GM19455 (cell line): ENCODE data around the gene ABCB1.
"Not testable (repeated sequence)": the region's sequence is repeated elsewhere in the genome, so short reads cannot be mapped to it uniquely, and the experiment has no call there.

ENCODE experiments used
- ATAC-seq: cut with Tn5 transposase; IDR thresholded peaks from one replicate; pipeline ENCODE4 v1.9.1; 2021; ENCODE audit not compliant: unreplicated experiment

Gene ABCB1

DNA sequence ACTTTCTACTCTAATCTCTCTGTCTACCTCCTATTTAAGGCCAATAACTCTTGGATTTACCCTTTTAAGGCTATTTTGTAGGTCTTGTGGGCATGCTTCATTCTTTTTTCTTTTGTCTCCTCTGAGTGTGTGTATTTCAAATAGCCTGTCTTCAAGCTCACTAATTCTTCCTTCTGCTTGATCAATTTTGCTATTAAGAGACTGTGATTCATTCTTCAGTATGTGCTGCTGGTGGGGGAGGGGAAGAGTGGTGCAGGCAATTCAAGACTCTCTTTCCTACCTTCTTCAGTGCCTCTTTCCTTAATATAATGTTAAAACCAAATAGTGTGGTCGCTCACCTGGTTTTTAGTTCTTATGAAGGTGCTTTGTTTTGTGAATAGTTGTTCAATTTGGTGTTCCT is 20.0 kb downstream of the ABCB1 start:
- no peak for ATAC-seq

DNA sequence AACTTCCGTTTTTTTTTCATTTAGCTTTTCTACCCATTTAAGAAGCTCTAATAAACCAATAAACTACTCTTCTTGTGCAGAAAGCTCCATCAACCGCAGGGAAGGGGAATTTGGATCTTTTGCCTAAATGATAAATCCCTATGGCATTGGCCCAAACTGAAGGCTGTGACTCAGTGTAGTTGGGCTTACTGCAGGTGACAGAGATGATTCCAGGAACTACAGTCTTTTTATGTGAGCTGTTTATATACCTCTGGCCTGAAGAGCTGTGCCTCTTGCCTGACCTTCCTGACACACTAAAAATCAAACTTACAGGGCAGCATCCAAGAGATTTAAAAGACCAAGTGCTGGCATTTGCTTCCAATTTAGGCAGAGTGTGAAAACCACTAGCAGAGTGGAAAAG is 25.2 kb downstream of the ABCB1 start:
- no peak for ATAC-seq

DNA sequence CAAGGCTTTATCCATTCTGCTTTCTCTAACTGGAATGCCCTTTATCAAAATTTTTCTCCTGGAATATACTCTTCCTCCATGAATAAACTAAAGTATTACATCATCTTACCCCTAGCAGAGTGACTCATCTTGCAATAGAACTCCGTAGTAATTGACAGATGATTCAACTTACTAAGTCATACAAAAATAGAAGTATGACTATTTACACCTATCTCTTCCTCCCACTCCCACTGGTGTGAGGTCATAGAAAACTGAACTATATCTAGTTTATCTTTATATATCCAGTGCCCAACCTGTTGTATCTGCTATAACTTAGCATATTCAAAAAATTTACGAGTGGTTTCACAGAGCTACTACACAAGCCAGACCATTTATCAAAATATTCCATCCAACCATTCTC is 26.1 kb downstream of the ABCB1 start:
- ATAC-seq, result no peak

DNA sequence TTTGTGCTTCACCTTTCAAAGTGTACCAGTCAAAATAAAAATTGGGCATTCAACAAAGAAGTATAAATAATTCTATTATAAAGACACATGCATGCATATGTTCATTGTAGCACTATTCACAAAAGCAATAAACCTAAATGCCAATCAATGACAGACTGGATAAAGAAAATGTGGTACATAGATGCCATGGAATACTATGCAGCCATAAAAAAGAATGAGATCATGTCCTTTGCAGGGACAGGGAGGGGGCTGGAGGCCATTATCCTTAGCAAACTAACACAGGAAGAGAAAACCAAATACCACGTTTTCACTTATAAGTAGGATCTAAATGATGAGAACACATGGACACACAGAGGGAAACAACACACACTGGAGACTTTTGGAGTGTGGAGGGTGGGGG is 28.2 kb downstream of the ABCB1 start:
- not testable (repeated sequence) for ATAC-seq

DNA sequence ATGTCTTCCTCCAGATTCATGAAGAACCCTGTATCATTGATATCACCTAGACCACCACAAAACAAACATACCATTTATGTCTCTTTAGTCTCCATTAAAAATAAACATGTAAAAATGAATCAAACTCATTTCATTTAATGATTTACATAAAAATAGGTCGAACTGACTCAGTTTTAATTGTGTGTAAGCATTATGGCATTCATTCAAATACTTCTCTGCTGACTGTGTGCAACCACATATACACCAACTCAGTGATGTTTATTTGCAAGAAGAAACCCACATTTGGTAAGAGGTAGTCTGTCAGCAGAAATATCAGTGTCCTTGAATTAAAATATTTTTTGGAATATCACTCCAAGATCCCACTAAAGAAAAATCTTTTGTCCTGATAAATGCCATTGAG is 30.5 kb downstream of the ABCB1 start:
- ATAC-seq, result no peak

DNA sequence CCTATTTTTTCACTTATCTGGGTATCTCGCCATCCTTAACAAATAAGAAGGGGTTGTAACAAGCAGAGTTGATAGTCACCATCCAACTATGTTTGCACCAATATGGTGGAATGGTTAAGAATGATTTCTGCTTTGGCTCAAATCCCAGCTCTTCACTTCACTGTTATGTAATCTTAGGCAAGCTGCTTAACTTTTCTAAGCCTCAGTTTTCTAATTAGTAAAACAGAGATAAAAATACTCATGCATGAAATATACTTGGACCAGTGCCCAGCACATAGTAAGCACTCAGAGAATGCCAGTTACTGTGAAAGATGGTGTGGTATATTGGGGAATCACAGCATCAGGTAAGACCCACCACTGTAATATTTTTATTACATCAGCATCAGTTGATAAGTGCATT is 33.6 kb downstream of the ABCB1 start:
- no peak for ATAC-seq

DNA sequence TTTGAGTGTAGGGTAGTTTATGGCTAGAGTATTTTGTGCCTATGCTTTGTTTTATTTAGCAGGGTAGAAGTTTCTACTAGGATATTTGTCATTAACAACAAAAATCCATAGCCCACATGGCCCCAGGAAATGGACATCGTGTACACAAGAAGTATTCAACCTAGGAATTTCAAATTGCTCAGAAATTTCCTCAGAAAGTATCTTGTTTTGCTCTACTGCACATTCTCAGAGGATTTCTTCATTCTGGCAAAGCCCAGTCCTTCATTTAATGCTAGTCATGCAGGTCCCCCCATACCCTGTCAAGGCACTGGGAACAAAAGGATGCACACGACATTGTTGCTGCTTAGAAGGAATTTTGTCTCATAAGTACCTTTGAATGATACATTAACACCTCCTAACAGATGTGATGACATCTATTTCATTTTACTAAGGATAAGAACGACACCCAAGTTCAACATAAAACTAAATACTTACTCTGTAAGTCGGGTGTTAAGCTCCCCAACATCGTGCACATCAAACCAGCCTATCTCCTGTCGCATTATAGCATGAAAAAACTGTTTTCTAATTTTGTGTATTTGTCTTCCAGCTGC is 34.3 kb downstream of the ABCB1 start:
- ATAC-seq, result no peak

DNA sequence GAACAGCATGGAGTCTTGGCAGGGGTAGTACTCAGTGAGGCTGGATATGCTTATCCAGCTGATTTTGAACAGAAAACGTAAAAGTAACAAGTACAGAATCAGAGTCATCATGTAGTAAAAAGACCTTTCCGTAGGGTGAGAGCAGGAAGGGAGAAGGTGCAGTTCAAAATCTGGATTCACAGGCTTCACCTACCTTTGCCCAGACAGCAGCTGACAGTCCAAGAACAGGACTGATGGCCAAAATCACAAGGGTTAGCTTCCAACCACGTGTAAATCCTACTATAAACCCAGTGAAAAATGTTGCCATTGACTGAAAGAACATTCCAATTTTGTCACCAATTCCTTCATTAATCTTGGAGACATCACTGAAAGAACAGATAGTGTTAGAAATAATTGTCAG is 34.8 kb downstream of the ABCB1 start:
- no peak for ATAC-seq

DNA sequence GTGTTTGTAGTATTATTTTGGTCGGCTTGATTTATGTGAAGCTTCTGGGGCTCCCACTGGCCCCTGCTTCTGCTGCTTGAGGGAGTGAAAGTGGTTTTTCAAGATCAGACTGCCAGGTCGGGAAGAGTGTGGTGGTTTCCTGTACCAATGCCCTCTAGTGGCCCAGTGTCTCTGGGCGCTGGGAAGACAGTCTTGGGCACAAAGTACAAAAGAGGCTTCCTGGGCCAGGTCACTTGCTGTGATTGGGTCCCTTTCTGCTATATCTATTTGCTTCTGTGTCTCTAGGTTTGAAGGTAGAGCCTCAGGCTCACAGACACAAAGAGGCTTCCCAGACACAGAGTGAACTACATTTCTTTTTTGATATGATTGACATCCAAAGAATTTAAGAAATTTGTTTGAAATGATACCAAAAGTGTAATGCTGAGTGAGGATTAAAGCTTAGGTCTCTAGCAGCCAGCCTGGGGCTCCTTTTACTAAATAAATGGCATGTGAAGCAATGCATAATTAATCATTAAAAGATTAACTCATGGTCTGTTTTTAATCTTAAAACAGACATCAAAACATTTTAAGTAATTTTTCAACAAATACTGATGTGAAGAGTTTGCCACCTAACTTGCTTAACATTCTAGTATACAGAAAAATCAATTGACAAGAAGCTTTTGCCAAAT is 36.3 kb downstream of the ABCB1 start:
- ATAC-seq, result no peak

DNA sequence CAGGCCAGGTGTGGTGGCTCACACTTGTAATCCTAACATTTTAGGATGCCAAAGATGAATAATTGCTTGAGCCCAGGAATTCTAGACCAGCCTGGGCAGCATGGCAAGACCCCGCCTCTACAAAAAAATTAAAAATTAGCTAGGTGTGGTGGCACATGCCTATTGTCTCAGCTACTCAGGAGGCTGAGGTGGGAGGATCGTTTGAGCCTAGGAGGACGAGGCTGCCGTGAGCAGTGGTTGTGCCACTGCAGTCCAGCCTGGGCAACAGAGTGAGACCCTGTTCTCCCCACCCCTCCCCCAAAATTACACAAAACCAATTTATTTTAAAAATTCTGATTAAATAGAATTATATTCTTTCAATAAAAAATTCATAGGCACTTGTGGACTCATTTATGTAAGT is 39.0 kb downstream of the ABCB1 start:
- no peak for ATAC-seq

DNA sequence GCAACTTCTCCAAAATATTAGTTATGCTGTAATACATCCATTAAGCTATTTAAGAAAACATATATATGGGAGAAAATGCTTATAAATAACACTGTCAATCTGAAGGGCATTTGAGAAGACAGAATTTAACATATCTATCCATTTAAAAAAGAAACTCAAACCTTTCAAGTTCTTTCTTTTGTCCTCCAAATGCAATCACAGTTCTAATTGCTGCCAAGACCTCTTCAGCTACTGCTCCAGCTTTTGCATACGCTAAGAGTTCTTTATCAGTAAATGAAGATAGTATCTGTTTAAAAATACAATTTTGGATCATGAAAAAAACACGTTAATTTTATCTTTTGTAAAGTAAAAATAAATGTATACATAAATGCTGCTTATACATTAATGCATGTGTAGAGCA is 39.6 kb downstream of the ABCB1 start:
- no peak for ATAC-seq

DNA sequence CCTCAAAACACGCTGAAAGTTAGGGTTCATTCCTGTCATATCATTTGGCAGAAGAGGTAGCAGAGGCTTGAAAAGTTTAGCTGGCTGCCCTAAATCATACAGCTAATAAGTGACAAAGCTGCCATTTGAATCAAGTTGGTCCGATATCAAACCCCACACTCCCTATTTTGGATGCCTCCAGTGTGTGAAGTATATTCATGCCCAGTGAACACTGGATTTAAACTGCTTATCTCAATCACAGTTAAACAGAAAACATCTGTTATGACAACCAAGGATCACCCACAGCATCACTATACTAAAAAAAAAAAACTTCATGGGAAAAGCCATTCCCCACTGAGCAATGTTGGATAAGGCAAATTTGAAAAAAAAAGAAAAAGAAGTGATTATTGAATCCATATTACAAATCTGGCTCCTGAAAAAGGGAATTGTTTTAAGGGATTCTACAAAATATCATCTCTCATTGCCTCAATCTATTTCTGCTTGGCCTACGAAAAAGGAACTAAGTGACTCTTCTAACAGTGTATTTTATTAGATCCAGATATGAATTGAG is 48.3 kb downstream of the ABCB1 start:
- no peak for ATAC-seq

DNA sequence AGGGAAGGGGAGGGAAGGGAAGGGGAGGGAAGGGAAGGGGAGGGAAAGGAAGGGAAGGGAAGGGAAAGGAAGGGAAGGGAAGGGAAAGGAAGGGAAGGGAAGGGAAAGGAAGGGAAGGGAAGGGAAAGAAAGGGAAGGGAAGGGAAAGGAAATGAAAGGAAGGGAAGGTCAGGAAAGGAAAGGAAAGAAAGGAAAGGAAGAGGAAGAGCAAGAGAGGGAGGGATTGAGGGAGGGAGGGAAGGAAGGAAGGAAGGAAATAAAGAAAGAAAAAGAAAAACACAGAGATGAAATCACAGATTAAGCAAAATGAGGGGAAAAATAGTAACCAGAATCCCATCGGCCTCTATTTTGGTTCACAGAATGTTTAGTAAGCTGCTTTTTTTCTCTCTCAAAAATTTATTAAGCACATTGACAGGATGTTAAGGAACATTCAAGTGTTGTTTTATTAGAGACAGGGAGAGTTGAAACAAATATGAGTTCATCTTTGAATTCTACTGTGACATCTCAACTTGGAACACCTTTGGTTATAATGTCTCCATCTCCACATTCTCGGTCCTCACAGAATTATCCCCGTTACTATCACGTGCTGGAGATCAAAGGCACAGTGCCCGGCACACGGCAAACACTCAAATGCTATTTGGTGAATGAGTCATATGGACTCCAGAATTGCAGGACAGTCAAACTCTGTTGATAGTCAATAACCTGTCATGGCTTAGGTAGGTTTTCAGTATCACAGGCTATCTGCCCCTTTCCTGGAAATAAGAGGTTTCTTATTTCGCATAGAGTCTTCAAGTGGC is 52.4 kb downstream of the ABCB1 start:
- ATAC-seq, result no peak

DNA sequence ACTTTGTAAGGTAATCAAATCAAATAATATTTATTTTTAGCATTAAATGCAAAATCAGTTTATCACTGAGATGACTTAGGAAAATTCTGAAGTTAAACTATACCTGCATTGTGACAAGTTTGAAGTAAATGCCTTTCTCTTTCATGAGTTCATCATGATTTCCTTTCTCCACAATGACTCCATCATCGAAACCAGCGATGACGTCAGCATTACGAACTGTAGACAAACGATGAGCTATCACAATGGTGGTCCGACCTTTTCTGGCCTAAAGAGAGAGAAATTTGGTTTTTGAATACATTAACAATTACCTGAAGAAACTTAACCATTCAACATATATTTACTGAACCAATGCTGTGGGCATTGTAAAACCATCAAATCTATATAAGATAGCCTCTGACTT is 54.9 kb downstream of the ABCB1 start:
- no peak for ATAC-seq

DNA sequence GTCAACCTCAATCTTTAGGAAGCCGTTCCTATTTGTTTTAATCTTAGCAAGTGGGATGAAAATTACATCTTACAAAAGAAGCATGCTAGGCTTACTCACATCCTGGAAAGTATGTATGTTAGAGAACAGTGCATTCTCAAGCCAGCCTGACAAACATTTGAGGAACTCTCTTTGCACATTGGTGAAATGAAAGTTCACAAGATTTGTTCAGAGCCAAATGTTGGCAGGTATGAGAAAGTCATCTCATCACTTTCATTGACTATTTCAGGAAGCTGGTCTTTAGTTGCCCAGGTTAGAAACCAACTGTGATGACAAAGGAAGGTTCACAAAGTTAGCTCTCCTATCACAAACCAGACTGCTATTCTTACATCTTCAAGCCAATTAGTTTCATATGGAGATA is 57.1 kb downstream of the ABCB1 start:
- no peak for ATAC-seq

DNA sequence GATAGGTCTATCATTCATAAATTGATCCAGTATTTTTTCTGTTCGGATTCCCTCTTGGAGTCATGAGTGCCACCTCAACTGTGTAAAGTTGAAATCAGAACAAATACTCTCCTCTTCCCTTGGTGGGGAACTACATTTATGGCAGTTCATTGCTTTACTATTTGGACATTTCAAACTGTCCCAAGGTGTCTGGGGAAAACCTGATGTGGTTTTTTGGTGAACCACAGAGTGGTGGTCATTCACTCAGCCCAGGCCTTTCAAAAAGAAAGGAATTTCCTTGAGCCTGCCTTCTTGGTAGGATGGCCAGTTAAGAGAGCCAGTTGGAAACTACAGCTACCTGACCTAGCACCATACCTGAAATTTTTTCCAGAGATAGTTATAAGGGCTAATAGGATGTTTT is 59.0 kb downstream of the ABCB1 start:
- ATAC-seq, result no peak

DNA sequence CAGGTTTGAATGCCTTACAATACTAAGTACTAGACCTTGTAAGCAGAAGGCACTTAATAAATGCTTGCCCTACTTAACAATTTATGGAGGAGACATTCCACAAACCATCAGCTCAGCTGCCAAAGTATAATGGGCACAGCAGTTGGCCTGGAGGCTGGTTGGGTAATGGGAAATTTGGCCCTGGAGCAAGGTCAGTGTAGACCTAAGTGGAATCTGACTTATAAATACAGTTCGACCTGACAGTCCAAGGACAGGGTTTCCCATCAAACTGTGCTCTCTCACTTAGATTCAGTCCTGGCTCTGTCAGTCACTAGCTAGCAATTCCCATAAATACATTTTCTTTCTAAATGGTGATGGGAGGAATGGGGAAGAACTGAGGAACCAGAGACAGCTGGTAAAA is 62.6 kb downstream of the ABCB1 start:
- ATAC-seq, result no peak

DNA sequence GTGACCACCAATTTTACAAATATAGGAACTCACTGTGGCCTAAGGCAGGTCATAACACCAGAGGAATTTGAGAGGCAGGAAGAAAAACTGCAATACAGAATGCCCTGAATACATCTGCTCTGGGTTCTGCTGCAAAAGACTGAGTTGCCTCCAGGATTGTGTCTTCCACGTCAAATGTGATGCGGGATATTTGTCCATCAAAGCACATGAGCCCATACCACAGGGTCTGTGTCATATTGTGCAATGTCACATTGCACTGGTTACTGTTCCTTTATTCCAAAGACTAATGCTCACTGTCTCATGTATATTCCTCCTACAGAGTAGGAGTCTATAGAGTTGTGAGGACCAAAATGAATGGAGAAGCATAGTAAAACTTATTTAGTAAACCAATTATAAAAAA is 66.6 kb downstream of the ABCB1 start:
- no peak for ATAC-seq

DNA sequence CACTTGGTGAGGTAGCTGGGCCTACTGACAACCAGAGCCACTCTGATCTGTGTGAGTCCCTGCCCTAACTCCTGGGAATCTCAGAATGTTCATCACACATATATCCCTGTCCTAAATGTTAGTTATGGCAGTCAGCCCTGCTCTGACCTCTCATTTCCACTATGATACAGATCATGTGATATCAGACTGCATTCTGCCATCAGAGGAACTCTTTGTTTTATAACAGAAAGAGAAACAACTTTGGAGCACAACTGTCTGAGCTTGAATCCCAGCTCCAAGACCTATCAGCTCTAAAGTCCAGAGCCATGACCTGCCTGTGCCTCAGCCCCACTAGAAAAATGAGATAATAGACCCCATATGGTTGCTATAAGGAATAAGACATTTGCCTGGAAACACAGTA is 70.6 kb downstream of the ABCB1 start:
- ATAC-seq, result no peak

DNA sequence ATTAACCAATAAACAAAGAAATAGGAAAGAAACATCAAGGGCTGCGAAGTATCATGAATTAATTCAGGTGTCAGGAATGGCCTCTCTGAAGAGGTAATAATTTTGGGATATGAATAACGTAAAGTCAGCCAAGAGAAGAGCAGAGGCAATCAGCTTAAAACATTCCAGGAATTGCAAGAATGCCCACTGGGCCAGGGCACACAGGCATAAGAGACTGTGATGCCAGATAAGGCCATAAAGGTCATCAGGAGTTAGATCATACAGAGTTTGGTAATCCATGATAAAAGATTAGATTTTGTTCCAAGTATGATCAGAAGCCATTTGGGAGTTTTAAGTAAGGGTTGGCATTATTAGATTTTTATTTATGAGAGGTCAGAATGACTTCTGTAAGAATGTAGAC is 72.0 kb downstream of the ABCB1 start:
- ATAC-seq, result no peak

DNA sequence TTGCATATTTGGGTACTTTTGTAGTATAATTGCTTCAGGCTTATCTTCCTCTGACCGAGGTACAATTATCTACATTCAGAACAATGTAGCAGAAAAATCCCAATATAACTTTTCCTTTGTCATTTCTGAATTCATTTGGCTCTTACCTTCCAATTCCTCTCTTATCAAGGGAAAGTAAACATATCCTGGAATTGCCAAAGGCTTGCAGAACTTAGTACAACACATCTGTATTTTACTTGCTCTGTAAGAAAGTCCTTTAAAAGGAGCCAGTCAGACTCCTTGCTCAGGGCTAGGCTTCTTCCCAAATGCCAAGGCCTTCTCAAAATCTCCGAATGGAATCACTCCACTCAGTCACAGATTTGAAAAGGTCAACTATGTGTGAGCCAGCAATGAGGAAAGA is 81.9 kb downstream of the ABCB1 start:
- no peak for ATAC-seq

DNA sequence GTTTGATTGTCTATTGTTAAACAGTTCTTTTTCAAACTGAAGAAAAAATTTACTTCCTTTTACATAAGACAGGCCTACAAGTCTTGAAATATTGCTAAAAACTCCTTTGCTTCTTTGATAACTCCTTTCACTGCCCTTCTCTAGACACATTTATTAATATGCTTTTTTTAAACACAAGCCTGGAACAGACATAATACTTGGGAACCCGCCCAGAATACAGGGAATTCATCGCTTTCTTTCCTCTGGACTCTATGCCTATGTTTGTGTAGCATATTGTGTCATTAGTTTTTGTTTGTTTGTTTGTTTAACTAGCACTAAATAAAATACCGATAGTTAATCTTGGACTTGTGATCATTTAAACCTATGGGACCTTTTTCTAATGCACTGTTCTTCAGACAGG is 82.8 kb downstream of the ABCB1 start:
- no peak for ATAC-seq
